WTC11 (cell line): ENCODE measurements around the gene ITFG1. TPM values are rescaled to one million over a fixed set of nuclear protein-coding genes. Genes with fewer than 3 reads are reported as not detected.
"Not testable (repeated sequence)": the region's sequence is repeated elsewhere in the genome, so short reads cannot be mapped to it uniquely, and the experiment has no call there.

Source experiments
- ATAC-seq: fragments of 200-7000 bp; cut with Tn5 transposase; 2 replicates; pipeline ENCODE4 v1.10.0; 2021; ENCODE audit warnings: mild to moderate bottlenecking, moderate library complexity
- CTCF ChIA-PET: fragments of 300-600 bp; sonication (Branson Sonifier 250); formaldehyde crosslinking; loops from one replicate; lab custom pipeline; 2021; ENCODE audit warnings: antibody characterized with exemption; lab: Charles Lee
- POLR2A ChIA-PET: fragments of 350-600 bp; sonication (Branson Sonifier 250); formaldehyde crosslinking; loops from one replicate; lab custom pipeline; 2021; ENCODE audit warnings: antibody characterized with exemption; lab: Charles Lee
- DNase-seq: peaks from one replicate; pipeline ENCODE4 v3.0.0; 2021; ENCODE audit warnings: low spot score
- H3K27ac Mint-ChIP-seq: 2 replicates; pipeline ENCODE4 v1.8.0; 2021; ENCODE audit warnings: mixed read lengths
- H3K27me3 Mint-ChIP-seq: 2 replicates; pipeline ENCODE4 v1.8.0; 2021; ENCODE audit warnings: low read depth, mild to moderate bottlenecking, moderate library complexity, mixed read lengths
- H3K36me3 Mint-ChIP-seq: 2 replicates; pipeline ENCODE4 v1.8.0; 2021; ENCODE audit warnings: mixed read lengths
- H3K4me1 Mint-ChIP-seq: 2 replicates; pipeline ENCODE4 v1.8.0; 2022; ENCODE audit warnings: mixed read lengths
- H3K4me3 Mint-ChIP-seq: 2 replicates; pipeline ENCODE4 v1.8.0; 2021; ENCODE audit warnings: mild to moderate bottlenecking, moderate library complexity, mixed read lengths
- H3K9me3 Mint-ChIP-seq: 2 replicates; pipeline ENCODE4 v1.8.0; 2021; ENCODE audit warnings: mixed read lengths
- AR ChIP-seq: fragments of 250-450 bp; sonication (Bioruptor Pico); IDR thresholded peaks from 2 replicates; pipeline ENCODE4 v1.9.0; 2021; ENCODE audit warnings: mild to moderate bottlenecking
- E2F1 ChIP-seq: sonication (generic); formaldehyde crosslinking; IDR thresholded peaks from 2 replicates; pipeline ENCODE4 v1.8.0; 2022; ENCODE audit warnings: mild to moderate bottlenecking, missing genetic modification reagents
- ERG ChIP-seq: fragments of 250-450 bp; sonication (Bioruptor Pico); IDR thresholded peaks from 2 replicates; pipeline ENCODE4 v1.8.0; 2021; ENCODE audit warnings: mild to moderate bottlenecking
- FOXP1 ChIP-seq: sonication (generic); formaldehyde crosslinking; IDR thresholded peaks from 2 replicates; pipeline ENCODE4 v1.8.0; 2022; ENCODE audit warnings: missing genetic modification reagents, mild to moderate bottlenecking, moderate library complexity, borderline replicate concordance
- GRHL2 ChIP-seq: fragments of 250-450 bp; sonication (Bioruptor Pico); IDR thresholded peaks from 2 replicates; pipeline ENCODE4 v1.8.0; 2022; ENCODE audit warnings: mild to moderate bottlenecking, moderate library complexity; ENCODE audit not compliant: insufficient replicate concordance, severe bottlenecking
- HMGA2 ChIP-seq: fragments of 250-450 bp; sonication (Bioruptor Pico); IDR thresholded peaks from 2 replicates; pipeline ENCODE4 v1.4.0; 2021; ENCODE audit warnings: mild to moderate bottlenecking, moderate library complexity
- KAT7 ChIP-seq: sonication (generic); formaldehyde crosslinking; IDR thresholded peaks from 2 replicates; pipeline ENCODE4 v1.8.1; 2023; ENCODE audit warnings: missing genetic modification reagents, mild to moderate bottlenecking, borderline replicate concordance
- RORB ChIP-seq: fragments of 250-450 bp; sonication (Bioruptor Pico); IDR thresholded peaks from 2 replicates; pipeline ENCODE4 v1.9.0; 2021; ENCODE audit warnings: mild to moderate bottlenecking
- SMAD4 ChIP-seq: sonication (generic); formaldehyde crosslinking; IDR thresholded peaks from 2 replicates; pipeline ENCODE4 v1.8.0; 2022; ENCODE audit warnings: mild to moderate bottlenecking, missing genetic modification reagents
- TEAD4 ChIP-seq: sonication (generic); formaldehyde crosslinking; IDR thresholded peaks from 2 replicates; pipeline ENCODE4 v1.8.0; 2022; ENCODE audit warnings: mild to moderate bottlenecking, missing genetic modification reagents
- USF1 ChIP-seq: sonication (generic); formaldehyde crosslinking; IDR thresholded peaks from 2 replicates; pipeline ENCODE4 v1.8.0; 2022; ENCODE audit warnings: mild to moderate bottlenecking, missing genetic modification reagents
- ZNF425 ChIP-seq: fragments of 250-450 bp; sonication (Bioruptor Pico); conservative IDR thresholded peaks from 2 replicates; pipeline ENCODE4 v1.9.0; 2021; ENCODE audit warnings: mild to moderate bottlenecking
- ZNF532 ChIP-seq: fragments of 250-450 bp; sonication (Bioruptor Pico); IDR thresholded peaks from 2 replicates; pipeline ENCODE4 v1.9.0; 2021; ENCODE audit warnings: mild to moderate bottlenecking, borderline replicate concordance
- ZNF671 ChIP-seq: fragments of 250-450 bp; sonication (Bioruptor Pico); IDR thresholded peaks from 2 replicates; pipeline ENCODE4 v1.8.0; 2021; ENCODE audit warnings: mild to moderate bottlenecking
- total RNA-seq: library from RNA; stranded (reverse); gene quantifications from 3 replicates; pipeline ENCODE4 v1.2.3, GENCODE V29; 2021

The ITFG1 gene
- total RNA-seq, 1 experiment from 2014 or later = 21.1 TPM

GRCh38 chr16:47158992-47159391, 301.9 kb downstream of the ITFG1 start (continued):
- TF ChIP-seq ZNF532 (CRISPR knock-in tag) (no peak), ZNF425 (CRISPR knock-in tag) (no peak), RORB (no peak), FOXP1 (CRISPR knock-in tag) (no peak), TEAD4 (CRISPR knock-in tag) (no peak), E2F1 (CRISPR knock-in tag) (no peak)
- TF ChIP-seq, all 79 proteins: peak for 0

- H3K4me1 Mint-ChIP-seq = no peaks in the 10 kb centered on the region
- peaks cover 23% of the 10 kb centered on the region for H3K9me3 Mint-ChIP-seq
- peaks cover 26% of the 10 kb centered on the region for H3K36me3 Mint-ChIP-seq
- no peaks in the 10 kb centered on the region; the same call in 1 of the 2 replicates for H3K27me3 Mint-ChIP-seq
- DNase-seq (no peak), ATAC-seq (no peak)
- H3K27ac Mint-ChIP-seq = no peak overlapping the region; the same call in 1 of the 2 replicates
- TF ChIP-seq SMAD4 (no peak), KAT7 (CRISPR knock-in tag) (no peak), AR (no peak), GRHL2 (CRISPR knock-in tag) (no peak), HMGA2 (CRISPR knock-in tag) (no peak), ERG (no peak), ZNF671 (CRISPR knock-in tag) (no peak), USF1 (no peak)
- ChIA-PET POLR2A (no interaction called here), CTCF (interaction anchor here (0.6 to 1.4 kb wide), 3 partner anchors 12 to 15 kb away, joined by 3 read pairs; partner anchors contain the start of gene NETO2)
- no peak overlapping the region for H3K4me3 Mint-ChIP-seq
Observed at GRCh38 chr16:47156680-47157215, 304.1 kb downstream of the ITFG1 start.

- H3K4me3 Mint-ChIP-seq, H3K4me1 Mint-ChIP-seq, CTCF ChIA-PET, DNase-seq, ATAC-seq, H3K27me3 Mint-ChIP-seq, POLR2A ChIA-PET, H3K27ac Mint-ChIP-seq: not testable (repeated sequence)
- Mint-ChIP-seq H3K36me3 (peaks cover 41% of the 10 kb centered on the region), H3K9me3 (peaks cover 45% of the 10 kb centered on the region)
Observed at GRCh38 chr16:47152501-47152900, 308.4 kb downstream of the ITFG1 start.
